ENCODE measurements around the gene COX7A2.

The COX7A2 gene

GRCh38 chr6:75243333-75244062, at the start of gene COX7A2:
Gene COX7A2, minus strand, starts transcription at chr6:75243801. Its CDS starts 67 bp downstream, at chr6:75243734.
- DNase-seq (ENCODE audit: low spot score), result peak; percentile 82

GRCh38 chr6:75292555-75292954, 49.0 kb upstream of the COX7A2 start:
- DNase-seq (ENCODE audit: low spot score), result no peak

GRCh38 chr6:75291744-75292143, 48.1 kb upstream of the COX7A2 start:
- no peak for DNase-seq (ENCODE audit: low spot score)

- no peak for DNase-seq (ENCODE audit: low spot score)
Measured at GRCh38 chr6:75291331-75291730, 47.7 kb upstream of the COX7A2 start.

GRCh38 chr6:75290136-75290945, 46.7 kb upstream of the COX7A2 start:
- DNase-seq (ENCODE audit: low spot score), result no peak

- no peak for DNase-seq (ENCODE audit: low spot score)
Measured at GRCh38 chr6:75288023-75288422, 44.4 kb upstream of the COX7A2 start.

GRCh38 chr6:75287424-75287823, 43.8 kb upstream of the COX7A2 start:
- no peak for DNase-seq (ENCODE audit: low spot score)

- DNase-seq (ENCODE audit: low spot score), result no peak
Measured at GRCh38 chr6:75286955-75287354, 43.4 kb upstream of the COX7A2 start.

GRCh38 chr6:75285283-75285639, 41.7 kb upstream of the COX7A2 start:
- peak; percentile 9 for DNase-seq (ENCODE audit: low spot score)

- peak; percentile 95 for DNase-seq (ENCODE audit: low spot score)
Measured at GRCh38 chr6:75284632-75285282, 41.2 kb upstream of the COX7A2 start, which contains the start of gene TMEM30A. Gene TMEM30A, minus strand, starts transcription at chr6:75284792. Its CDS starts 154 bp downstream, at chr6:75284638.

GRCh38 chr6:75283907-75284631, 40.5 kb upstream of the COX7A2 start:
- DNase-seq (ENCODE audit: low spot score), result peak; percentile 11

- no peak for DNase-seq (ENCODE audit: low spot score)
Measured at GRCh38 chr6:75282706-75283105, 39.1 kb upstream of the COX7A2 start.

- no peak for DNase-seq (ENCODE audit: low spot score)
Measured at GRCh38 chr6:75281653-75282052, 38.1 kb upstream of the COX7A2 start.

GRCh38 chr6:75280131-75280855, 36.7 kb upstream of the COX7A2 start:
- DNase-seq (ENCODE audit: low spot score), result no peak

- DNase-seq (ENCODE audit: low spot score), result no peak
Measured at GRCh38 chr6:75279418-75279817, 35.8 kb upstream of the COX7A2 start.

GRCh38 chr6:75278474-75279077, 35.0 kb upstream of the COX7A2 start:
- no peak for DNase-seq (ENCODE audit: low spot score)

GRCh38 chr6:75275067-75275466, 31.5 kb upstream of the COX7A2 start:
- no peak for DNase-seq (ENCODE audit: low spot score)

GRCh38 chr6:75273009-75273408, 29.4 kb upstream of the COX7A2 start:
- DNase-seq (ENCODE audit: low spot score), result no peak

- no peak for DNase-seq (ENCODE audit: low spot score)
Measured at GRCh38 chr6:75272145-75272840, 28.7 kb upstream of the COX7A2 start.

GRCh38 chr6:75268988-75269354, 25.4 kb upstream of the COX7A2 start:
- no peak for DNase-seq (ENCODE audit: low spot score)

Data from germinal center (tissue), 1 donor.